TTC549 (cell line): ENCODE measurements around the gene KLHL6.
"Not testable (repeated sequence)": the region's sequence is repeated elsewhere in the genome, so short reads cannot be mapped to it uniquely, and the experiment has no call there.

Source experiments
- FAIRE-seq: peaks from 2 replicates; lab custom pipeline; 2012; peaks lifted over from hg19 to GRCh38; lab: Jason Lieb, UNC

KLHL6 gene

DNA sequence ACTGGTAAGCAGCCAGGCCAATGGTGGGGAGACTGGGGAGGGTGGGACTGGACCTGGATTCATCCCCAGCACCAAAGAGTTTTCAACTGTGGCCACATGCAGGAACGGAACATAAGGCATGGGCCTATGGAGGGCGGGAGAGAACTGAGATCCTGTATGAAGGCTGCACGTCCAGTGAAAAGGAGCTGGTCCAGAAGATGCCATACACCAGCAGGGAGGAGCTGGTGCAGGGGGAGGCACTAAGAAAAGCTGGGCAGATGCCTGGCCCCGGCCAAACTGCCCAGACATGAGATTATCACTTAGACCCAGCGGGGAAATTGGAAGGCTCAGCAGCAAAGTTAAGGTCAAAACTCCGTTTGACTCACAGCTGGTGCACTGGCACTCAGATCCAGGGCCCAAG is 69.0 kb downstream of the KLHL6 start:
- FAIRE-seq = no peak

DNA sequence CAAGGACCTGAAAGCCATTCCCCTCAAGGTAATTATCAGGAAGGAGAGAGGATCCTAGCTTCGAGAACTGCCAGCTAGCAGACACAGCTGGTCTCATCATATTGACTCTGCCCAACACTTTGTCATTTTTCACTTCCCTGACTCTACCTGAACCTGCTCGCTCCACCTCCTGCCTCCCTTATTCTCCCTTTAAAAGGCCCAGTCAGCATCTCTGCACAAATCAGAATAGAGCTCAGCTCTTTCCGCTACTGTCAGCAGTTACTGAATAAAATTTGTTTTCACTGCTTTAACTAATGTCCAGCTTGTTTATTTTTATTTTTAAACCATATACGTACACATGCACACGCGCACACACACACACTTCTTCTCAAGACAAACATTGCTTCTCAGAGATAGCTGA is 69.9 kb downstream of the KLHL6 start:
- FAIRE-seq = no peak

DNA sequence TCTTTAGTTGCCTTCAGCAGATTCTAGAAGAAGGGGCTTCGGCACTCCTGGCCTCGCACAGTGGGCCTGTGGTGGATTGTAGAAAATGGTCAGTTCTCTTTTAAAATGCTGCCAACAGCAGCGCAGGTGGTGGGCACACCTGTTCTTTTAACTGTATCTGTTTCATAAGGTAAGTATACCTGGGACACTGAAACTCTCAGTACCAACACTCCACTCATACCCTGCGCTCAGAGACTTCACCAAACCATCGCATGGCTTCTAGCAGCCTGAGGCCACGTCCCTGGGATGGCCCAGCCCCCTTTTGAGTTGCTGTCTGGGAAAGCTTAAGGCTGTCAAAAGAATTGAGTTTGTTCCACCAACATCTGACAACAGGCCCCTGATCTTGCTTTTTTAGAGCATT is 70.4 kb downstream of the KLHL6 start:
- no peak for FAIRE-seq

- no peak for FAIRE-seq
These were observed 71.0 kb downstream of the KLHL6 start for GRCh38 chr3:183484431-183485075.

DNA sequence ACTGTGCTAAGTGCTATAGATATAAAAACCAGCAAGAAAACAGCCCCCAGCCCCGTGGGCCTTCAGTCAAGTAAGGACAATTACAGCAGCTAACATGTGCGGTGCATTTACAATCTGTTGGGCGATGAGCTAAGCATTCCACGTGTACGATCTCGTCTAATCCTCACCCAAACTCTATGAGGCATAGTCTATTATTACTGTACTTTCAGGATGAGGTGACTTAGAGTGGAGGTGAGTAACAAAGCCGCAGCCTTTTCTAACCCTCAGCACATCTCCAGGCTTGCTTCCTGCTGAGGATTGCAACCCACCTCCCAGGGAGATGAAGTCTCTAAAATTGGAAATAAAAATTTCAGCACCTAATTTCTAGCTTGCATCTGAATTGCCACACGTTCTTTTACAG is 73.9 kb downstream of the KLHL6 start:
- no peak for FAIRE-seq

DNA sequence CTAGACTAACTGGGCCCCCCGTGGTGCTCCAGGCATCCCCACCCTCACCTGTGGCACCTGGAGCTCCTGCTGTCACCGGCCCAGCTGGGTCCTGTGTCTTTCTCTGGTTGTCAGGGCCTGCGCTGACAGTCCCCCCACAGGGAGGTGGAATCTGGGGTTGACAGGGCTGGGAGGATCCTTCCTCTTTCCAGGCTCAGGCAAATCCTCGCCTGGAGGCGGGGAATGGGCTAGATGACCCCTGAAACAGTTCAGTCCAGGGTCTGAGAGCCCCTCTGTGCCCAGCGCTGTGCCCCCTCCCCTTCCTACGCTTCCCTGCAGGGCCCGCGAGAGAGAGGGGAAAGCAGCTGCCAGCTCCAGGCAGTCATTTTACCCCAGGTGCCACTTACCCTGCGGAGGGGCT is 77.0 kb downstream of the KLHL6 start:
- FAIRE-seq = no peak

DNA sequence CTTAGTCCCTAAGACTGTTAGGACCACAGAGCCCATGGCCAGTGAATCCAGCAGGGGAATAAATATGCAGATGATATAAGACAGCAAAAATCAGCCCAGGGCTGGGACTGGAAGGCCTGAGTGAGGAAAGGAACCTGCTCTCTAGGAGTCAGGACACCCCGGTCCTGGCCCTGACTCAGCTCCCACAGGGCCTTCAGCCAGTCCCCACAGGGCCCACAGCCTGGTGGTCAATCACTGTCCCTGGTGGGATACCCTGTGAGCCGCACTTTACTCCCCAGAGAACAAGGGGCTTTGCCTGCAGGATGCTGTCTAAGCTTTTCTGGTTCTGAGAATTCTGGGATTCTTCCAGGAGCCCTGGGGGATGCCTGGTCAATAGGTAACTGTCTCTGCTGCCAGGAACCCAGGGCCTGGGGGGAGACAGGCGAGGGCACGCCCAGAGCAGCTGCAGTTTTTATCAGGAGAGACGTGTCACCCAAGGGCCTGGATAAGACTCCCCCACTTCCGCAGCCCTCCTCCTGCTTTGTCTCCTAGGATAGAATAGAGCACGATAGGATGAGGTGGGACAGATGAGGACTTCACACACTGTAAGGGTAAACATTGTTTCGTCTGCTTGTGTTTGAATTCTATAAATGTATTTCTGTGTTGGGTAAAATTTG is 77.6 kb downstream of the KLHL6 start:
- no peak for FAIRE-seq

DNA sequence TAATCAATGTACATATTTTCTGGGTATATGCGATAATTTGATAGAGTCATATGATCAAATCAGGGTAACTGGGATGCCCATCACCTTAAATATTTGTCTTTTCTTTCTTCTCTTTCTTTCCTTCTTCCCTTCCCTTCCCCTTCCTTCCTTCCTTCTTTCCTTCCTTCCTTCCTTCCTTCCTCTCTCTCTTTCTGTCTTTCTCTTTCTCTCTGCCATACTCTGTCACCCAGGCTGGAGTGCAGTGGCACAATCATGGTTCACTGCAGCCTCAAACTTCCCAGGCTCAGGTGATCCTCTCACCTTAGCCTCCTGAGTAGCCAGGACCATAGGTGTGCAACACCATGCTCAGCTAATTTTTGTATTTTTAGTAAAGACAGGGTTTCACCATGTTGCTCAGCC is 79.7 kb downstream of the KLHL6 start:
- not testable (repeated sequence) for FAIRE-seq

DNA sequence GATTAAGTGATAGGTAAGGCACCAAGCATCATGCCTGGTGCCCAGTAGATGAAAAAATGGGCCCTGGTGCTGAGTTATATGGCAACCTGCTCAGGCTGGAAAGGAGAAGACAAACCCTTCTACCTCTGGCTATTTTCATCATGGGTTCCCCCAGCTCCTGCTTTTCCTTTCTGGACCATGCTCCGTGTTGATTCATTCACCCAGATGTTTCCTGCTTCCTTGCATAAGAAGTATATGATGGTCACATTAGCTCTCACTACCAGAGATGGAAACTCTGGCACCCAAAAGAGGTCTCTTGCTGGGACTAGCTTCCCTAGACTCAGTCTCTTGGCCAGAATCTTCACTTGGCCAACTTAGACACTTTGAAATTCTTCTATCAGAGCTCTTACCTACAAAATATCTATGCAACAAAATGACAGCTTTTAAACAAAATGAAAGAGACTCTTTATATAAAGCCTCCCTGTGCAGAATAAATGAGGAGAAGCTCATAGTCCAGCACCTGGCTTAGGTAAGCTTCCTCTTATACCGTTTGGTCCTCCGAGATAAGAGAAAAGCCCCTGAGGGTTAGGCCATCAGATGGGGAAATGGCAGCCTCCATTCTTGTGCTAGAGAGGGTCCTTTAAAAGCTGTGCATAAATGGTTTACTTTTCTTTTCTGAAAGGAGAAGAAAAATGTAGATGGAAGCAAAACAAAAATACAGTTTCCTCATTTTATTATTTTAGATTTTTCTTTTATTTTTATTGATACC is 80.3 kb downstream of the KLHL6 start:
- FAIRE-seq = no peak

GRCh38 chr3:183473969-183474368 is 81.5 kb downstream of the KLHL6 start:
- no peak for FAIRE-seq

GRCh38 chr3:183472155-183472554 is 83.4 kb downstream of the KLHL6 start:
- no peak for FAIRE-seq

GRCh38 chr3:183468424-183468823 is 87.1 kb downstream of the KLHL6 start:
- no peak for FAIRE-seq

GRCh38 chr3:183466575-183466974 is 88.9 kb downstream of the KLHL6 start:
- no peak for FAIRE-seq

DNA sequence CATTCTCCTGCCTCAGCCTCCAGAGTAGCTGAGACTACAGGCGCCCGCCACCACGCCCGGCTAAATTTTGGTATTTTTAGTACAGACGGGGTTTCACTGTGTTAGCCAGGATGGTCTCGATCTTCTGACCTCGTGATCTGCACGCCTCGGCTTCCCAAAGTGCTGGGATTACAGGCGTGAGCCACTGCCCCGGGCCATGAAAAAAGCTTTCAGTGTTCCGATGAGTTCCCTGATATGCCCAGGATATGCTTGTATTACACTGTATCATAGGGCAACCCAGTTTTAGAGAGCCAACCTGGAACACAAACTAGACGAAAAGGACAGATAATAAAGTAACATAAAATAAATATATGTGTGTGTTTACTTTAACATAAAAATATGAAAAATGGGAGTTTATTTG is 89.8 kb downstream of the KLHL6 start:
- not testable (repeated sequence) for FAIRE-seq

GRCh38 chr3:183464480-183464879 is 91.0 kb downstream of the KLHL6 start:
- no peak for FAIRE-seq

- FAIRE-seq = no peak
These were observed 95.1 kb downstream of the KLHL6 start for GRCh38 chr3:183460081-183461055.

GRCh38 chr3:183455089-183455488 is 100.4 kb downstream of the KLHL6 start:
- no peak for FAIRE-seq

DNA sequence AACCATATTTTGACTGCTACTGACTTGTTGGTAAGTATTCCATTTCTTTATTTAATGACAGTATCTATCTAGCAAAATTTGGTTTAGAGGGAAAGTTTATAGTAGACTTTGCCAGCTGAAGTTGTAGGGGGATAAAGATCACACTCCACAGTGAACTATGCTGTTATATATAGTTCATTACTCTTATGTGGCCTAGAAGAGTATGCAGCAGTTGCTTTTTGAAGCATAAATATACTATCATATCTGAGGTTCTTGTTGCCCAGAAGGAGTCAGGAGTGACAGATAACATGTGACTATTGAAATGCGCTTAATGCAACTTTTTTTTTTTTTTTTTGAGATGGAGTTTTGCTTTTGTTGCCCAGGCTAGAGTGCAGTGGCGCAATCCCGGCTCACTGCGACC is 101.4 kb downstream of the KLHL6 start:
- FAIRE-seq = no peak

DNA sequence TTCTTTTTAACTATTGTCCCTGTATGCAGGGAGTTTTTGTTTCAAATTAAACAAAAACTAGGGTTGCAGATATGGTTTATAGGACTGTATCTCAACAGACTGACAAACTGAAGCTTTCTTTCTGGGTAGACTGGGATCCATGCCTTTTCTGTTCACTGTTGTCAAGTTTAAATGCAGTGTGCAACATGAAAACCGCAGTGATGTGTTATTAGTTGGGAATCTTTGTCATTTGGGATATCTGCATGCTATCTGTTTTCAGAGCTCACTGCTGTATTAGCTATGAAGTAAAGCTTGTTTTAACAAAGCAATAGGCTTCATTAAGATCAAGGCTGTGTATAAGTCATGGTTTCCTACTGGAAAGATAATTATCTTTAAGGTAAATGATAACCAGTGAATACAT is 105.7 kb downstream of the KLHL6 start:
- no peak for FAIRE-seq

- no peak for FAIRE-seq
These were observed 106.1 kb downstream of the KLHL6 start for GRCh38 chr3:183449391-183449790.

GRCh38 chr3:183448369-183449128 is 107.0 kb downstream of the KLHL6 start:
- no peak for FAIRE-seq
